HL-60 (cell line): Measurements from ENCODE around the gene ASTN2.
"Not testable (repeated sequence)": the region's sequence is repeated elsewhere in the genome, so short reads cannot be mapped to it uniquely, and the experiment has no call there.

Experiments
- DNase-seq, 2 experiments: peaks; one replicate each; pipeline ENCODE4 v3.0.0-alpha.2; 2010 to 2020; ENCODE audit warnings: low read depth in 1 of 2, low spot score in 1 of 2
- H3K27ac ChIP-seq: fragments of 250-450 bp; sonication (Bioruptor Pico); replicated peaks from 2 replicates; pipeline ENCODE4 v1.5.1; 2020; ENCODE audit warnings: mild to moderate bottlenecking, moderate library complexity
- H3K27me3 ChIP-seq: fragments of 250-450 bp; sonication (Bioruptor Pico); 2 replicates; pipeline ENCODE4 v1.5.1; 2021; ENCODE audit warnings: mild to moderate bottlenecking, moderate library complexity; ENCODE audit not compliant: insufficient read depth, poor library complexity, severe bottlenecking
- H3K4me3 ChIP-seq: replicated peaks from 2 replicates; pipeline ENCODE4 v1.5.1; 2011; ENCODE audit warnings: mild to moderate bottlenecking, control low read depth, low read length; ENCODE audit not compliant: insufficient read depth
- CTCF ChIP-seq: IDR thresholded peaks from one replicate; pipeline ENCODE4 v1.5.1; 2011; ENCODE audit warnings: low read length, control low read depth, inconsistent platforms; ENCODE audit not compliant: insufficient read depth
- GABPA ChIP-seq: IDR thresholded peaks from 2 replicates; pipeline ENCODE4 v1.6.1; 2012; ENCODE audit warnings: low read depth
- POLR2AphosphoS5 ChIP-seq: IDR thresholded peaks from 2 replicates; pipeline ENCODE4 v1.6.1; 2012; ENCODE audit warnings: low read depth
- REST ChIP-seq: IDR thresholded peaks from 2 replicates; pipeline ENCODE4 v1.6.1; 2012; ENCODE audit warnings: low read depth; ENCODE audit not compliant: insufficient replicate concordance
- SPI1 ChIP-seq: IDR thresholded peaks from 2 replicates; pipeline ENCODE4 v1.6.1; 2012; ENCODE audit warnings: low read depth, mild to moderate bottlenecking, borderline replicate concordance

ASTN2 gene

GRCh38 chr9:116837018-116837989, 577.6 kb downstream of the ASTN2 start:
- TF ChIP-seq REST (no peak), GABPA (no peak), CTCF (no peak), SPI1 (no peak), POLR2AphosphoS5 (no peak)
- no peak for DNase-seq
- Histone ChIP-seq H3K4me3 (no peak overlapping the region), H3K27ac (no peak overlapping the region), H3K27me3 (no peaks in the 10 kb centered on the region)

- H3K4me3 ChIP-seq, H3K27ac ChIP-seq, DNase-seq, H3K27me3 ChIP-seq: not testable (repeated sequence)
Observed at GRCh38 chr9:116830321-116830720, 584.5 kb downstream of the ASTN2 start.

DNA sequence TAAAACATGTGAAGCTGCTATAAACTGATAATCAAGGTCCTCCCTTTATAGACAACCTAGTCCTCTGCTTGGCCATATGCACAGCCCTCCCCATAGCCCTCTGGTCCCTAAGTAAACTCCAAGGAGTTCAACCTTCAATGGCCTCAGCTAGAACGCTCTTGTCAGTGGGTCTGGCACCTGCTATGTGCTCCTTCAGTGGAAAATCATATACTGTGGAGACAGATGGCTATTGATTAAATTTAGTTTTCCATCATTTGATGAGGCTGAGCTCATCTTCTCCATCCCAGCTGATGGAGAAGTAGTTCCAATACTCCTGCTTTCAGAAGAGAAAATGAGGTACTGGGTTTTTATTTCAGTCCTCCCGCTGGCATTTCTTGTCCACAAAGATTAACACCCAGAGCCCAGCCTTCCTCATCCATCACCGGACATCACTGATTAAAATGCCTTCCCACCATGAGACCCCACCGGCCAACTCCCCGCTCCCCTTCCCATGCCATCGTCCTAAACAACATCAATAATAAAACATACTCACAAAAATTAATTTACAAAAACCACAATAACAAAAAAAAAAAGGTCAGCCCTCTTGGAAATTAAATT, 593.1 kb downstream of the ASTN2 start:
- no peak for DNase-seq
- TF ChIP-seq GABPA (no peak), POLR2AphosphoS5 (no peak), SPI1 (no peak), REST (no peak), CTCF (no peak)

DNA sequence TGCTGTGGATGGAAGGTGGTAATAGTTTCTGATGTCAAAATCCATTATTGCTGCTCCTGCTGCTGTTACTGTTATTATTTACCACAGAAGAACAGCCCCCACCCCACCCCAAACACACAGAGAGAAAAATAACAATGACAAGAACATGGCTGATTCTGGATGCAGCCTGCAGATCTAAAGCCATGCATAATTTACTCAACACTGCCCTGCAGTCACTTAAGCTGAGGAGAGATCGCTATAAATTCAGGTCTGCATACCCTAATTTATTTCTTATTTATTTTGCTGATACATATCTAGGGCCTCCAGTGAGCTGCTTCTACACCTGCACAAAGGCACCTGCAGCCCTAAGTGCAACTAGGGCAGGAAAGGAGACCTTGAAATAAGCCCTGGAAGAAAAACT, 595.7 kb downstream of the ASTN2 start:
- Histone ChIP-seq H3K27ac (no peak overlapping the region), H3K27me3 (no peaks in the 10 kb centered on the region), H3K4me3 (no peak overlapping the region)
- TF ChIP-seq SPI1 (no peak), REST (no peak)
- DNase-seq, result no peak

More for the DNA sequence above, 593.1 kb downstream of the ASTN2 start:
- H3K27me3 ChIP-seq, result no peaks in the 10 kb centered on the region
- H3K4me3 ChIP-seq, result no peak overlapping the region
- H3K27ac ChIP-seq, result no peak overlapping the region
